GM23248 (cell line): ENCODE results near the gene IQGAP3. TPM values are rescaled to one million over a fixed set of nuclear protein-coding genes. Genes with fewer than 3 reads are reported as not detected.

Experiments used
- DNase-seq: peaks from one replicate; pipeline ENCODE4 v3.0.0-alpha.2; 2015
- H2AFZ ChIP-seq: fragments of 200-600 bp; sonication (generic); 2 replicates; pipeline ENCODE4 v1.6.1; 2016; ENCODE audit warnings: antibody characterized with exemption
- H3F3A ChIP-seq: fragments of 200-600 bp; sonication (generic); 2 replicates; pipeline ENCODE4 v1.6.1; 2016; ENCODE audit warnings: mild to moderate bottlenecking, antibody characterized with exemption, mixed run types; ENCODE audit not compliant: insufficient read depth
- H3K27ac ChIP-seq: fragments of 200-600 bp; sonication (generic); 2 replicates; pipeline ENCODE4 v1.5.1; 2016; ENCODE audit warnings: mild to moderate bottlenecking
- H3K27me3 ChIP-seq: fragments of 200-600 bp; sonication (generic); replicated peaks from 2 replicates; pipeline ENCODE4 v1.6.1; 2016; ENCODE audit warnings: mild to moderate bottlenecking; ENCODE audit not compliant: insufficient read depth
- H3K36me3 ChIP-seq: fragments of 200-600 bp; sonication (generic); 2 replicates; pipeline ENCODE4 v1.6.1; 2016; ENCODE audit warnings: low read depth, mild to moderate bottlenecking
- H3K4me1 ChIP-seq: fragments of 200-600 bp; sonication (generic); 2 replicates; pipeline ENCODE4 v1.6.1; 2016; ENCODE audit warnings: mild to moderate bottlenecking; ENCODE audit not compliant: insufficient read depth
- H3K4me2 ChIP-seq: fragments of 200-600 bp; sonication (generic); one replicate; pipeline ENCODE4 v1.6.1; 2016; ENCODE audit warnings: mild to moderate bottlenecking; ENCODE audit not compliant: unreplicated experiment
- H3K4me3 ChIP-seq: fragments of 200-600 bp; sonication (generic); 2 replicates; pipeline ENCODE4 v1.5.1; 2016; ENCODE audit warnings: mild to moderate bottlenecking
- H3K79me2 ChIP-seq: fragments of 200-600 bp; sonication (generic); 2 replicates; pipeline ENCODE4 v1.6.1; 2016; ENCODE audit warnings: mild to moderate bottlenecking; ENCODE audit not compliant: insufficient read depth
- H3K9ac ChIP-seq: fragments of 200-600 bp; sonication (generic); 2 replicates; pipeline ENCODE4 v1.6.1; 2016; ENCODE audit warnings: mild to moderate bottlenecking
- H3K9me2 ChIP-seq: fragments of 200-600 bp; sonication (generic); 2 replicates; pipeline ENCODE4 v1.6.1; 2016; ENCODE audit warnings: mixed run types, mild to moderate bottlenecking, moderate library complexity; ENCODE audit not compliant: insufficient read depth
- H3K9me3 ChIP-seq: fragments of 200-600 bp; sonication (generic); one replicate; pipeline ENCODE4 v1.6.1; 2017; ENCODE audit warnings: low read depth
- H4K20me1 ChIP-seq: fragments of 200-600 bp; sonication (generic); 2 replicates; pipeline ENCODE4 v1.6.0; 2016; ENCODE audit not compliant: insufficient read depth
- EZH2 ChIP-seq: fragments of 200-600 bp; sonication (generic); IDR thresholded peaks from 2 replicates; pipeline ENCODE4 v1.6.1; 2018; ENCODE audit warnings: antibody characterized with exemption, mild to moderate bottlenecking; ENCODE audit not compliant: insufficient read depth, poor library complexity, severe bottlenecking
- EZH2phosphoT487 ChIP-seq: fragments of 200-600 bp; sonication (generic); IDR thresholded peaks from 2 replicates; pipeline ENCODE4 v1.6.1; 2018; ENCODE audit warnings: antibody characterized with exemption, moderate library complexity, mild to moderate bottlenecking, low read depth; ENCODE audit not compliant: insufficient read depth
- WGBS, 2 experiments: methylation state at CpG; one replicate each; pipeline ENCODE4 v1.1.6; 2015 to 2017; ENCODE audit warnings: low lambda C conversion rate in 2 of 2, low coverage in 1 of 2; ENCODE audit errors: missing lambda C conversion rate in 2 of 2; 5-methylcytosine and 5-hydroxymethylcytosine counted together
- in situ Hi-C: fragments of 300-500 bp; cut with MboI; formaldehyde crosslinking; loops from 2 replicates; pipeline ENCODE4 v1.15.0; 2020
- polyA plus RNA-seq: library from polyadenylated mRNA; unstranded; fragments of >200 nt; fragmentation: Nextera tagmentation; extraction: Ambion mirVana; gene quantifications from 2 replicates; pipeline ENCODE4 v1.2.1, GENCODE V29; 2016
- small RNA-seq: library from RNA; depleted of rRNA; stranded (forward); fragments of <200 nt; gene quantifications from one replicate; pipeline ENCODE3, GENCODE V24; 2014; ENCODE audit warnings: low read depth, low replicate concordance
- total RNA-seq: library from RNA; depleted of rRNA; stranded (reverse); fragments of >200 nt; shearing (Covaris generic); gene quantifications from 2 replicates; pipeline ENCODE4 v1.2.3, GENCODE V29; 2014; rRNA removed

IQGAP3 gene
- total and polyA plus RNA-seq, 2 experiments from 2014 or later, result 5.6 to 14.7 TPM

GRCh38 chr1:156477526-156478249 lies 94.7 kb downstream of the IQGAP3 start:
- Histone ChIP-seq H3K36me3 (peaks cover 60% of the 10 kb centered on the region), H3K27me3 (no peaks in the 10 kb centered on the region)

GRCh38 chr1:156476501-156477298 lies 95.7 kb downstream of the IQGAP3 start:
- TF ChIP-seq EZH2 (no peak), EZH2phosphoT487 (no peak)
- H3K9me2 ChIP-seq, result no peaks in the 10 kb centered on the region
- in situ Hi-C loops, result no loop called here
- H3K4me3 ChIP-seq, result no peak overlapping the region
- H3K79me2 ChIP-seq, result peaks cover 87% of the 10 kb centered on the region
- H3K9ac ChIP-seq, result peak overlapping the region; percentile 72
- peaks cover 31% of the 10 kb centered on the region for H3K4me1 ChIP-seq
- peaks cover 44% of the 10 kb centered on the region for H3F3A ChIP-seq
- H3K27ac ChIP-seq, result peak overlapping the region; percentile 87
- no peaks in the 10 kb centered on the region for H3K27me3 ChIP-seq
- H3K36me3 ChIP-seq, result peaks cover 62% of the 10 kb centered on the region
- H2AFZ ChIP-seq, result no peak overlapping the region
- no peaks in the 10 kb centered on the region for H4K20me1 ChIP-seq
- no peak overlapping the region for H3K4me2 ChIP-seq
- peak; percentile 76 for DNase-seq
- 22 to 28% methylated on average over 8 of the region's 8 CpGs for WGBS, 2 experiments
- no peaks in the 10 kb centered on the region for H3K9me3 ChIP-seq

More at GRCh38 chr1:156477526-156478249, 94.7 kb downstream of the IQGAP3 start:
- peak; percentile 66 for DNase-seq
- Histone ChIP-seq H3K9me2 (no peaks in the 10 kb centered on the region), H3K4me1 (peaks cover 31% of the 10 kb centered on the region), H2AFZ (no peak overlapping the region), H3K79me2 (peaks cover 89% of the 10 kb centered on the region), H3K4me2 (peak overlapping the region; percentile 14), H3K27ac (peak overlapping the region; percentile 87), H3K9me3 (no peaks in the 10 kb centered on the region), H4K20me1 (no peaks in the 10 kb centered on the region), H3F3A (peaks cover 44% of the 10 kb centered on the region), H3K4me3 (no peak overlapping the region), H3K9ac (peak overlapping the region; percentile 72)
- in situ Hi-C loops, result no loop called here
- WGBS, 2 experiments, result 5% methylated on average over 3 of the region's 3 CpGs
- TF ChIP-seq EZH2phosphoT487 (no peak), EZH2 (no peak)

GRCh38 chr1:156475568-156476500 lies 96.5 kb downstream of the IQGAP3 start:
- H3K4me2 ChIP-seq, result peak overlapping the region; percentile 39
- 22 to 32% methylated on average over 25 of the region's 25 CpGs for WGBS, 2 experiments
- H2AFZ ChIP-seq, result no peak overlapping the region
- peaks cover 31% of the 10 kb centered on the region for H3K4me1 ChIP-seq
- no peaks in the 10 kb centered on the region for H3K9me3 ChIP-seq
- H3F3A ChIP-seq, result peaks cover 44% of the 10 kb centered on the region
- H3K27me3 ChIP-seq, result no peaks in the 10 kb centered on the region
- H3K4me3 ChIP-seq, result no peak overlapping the region
- peak overlapping the region; percentile 87 for H3K27ac ChIP-seq
- peaks cover 57% of the 10 kb centered on the region for H3K36me3 ChIP-seq
- peak; percentile 95 for DNase-seq
- H3K79me2 ChIP-seq, result peaks cover 87% of the 10 kb centered on the region
- TF ChIP-seq EZH2 (no peak), EZH2phosphoT487 (no peak)
- peak overlapping the region; percentile 72 for H3K9ac ChIP-seq
- H4K20me1 ChIP-seq, result no peaks in the 10 kb centered on the region
- no peaks in the 10 kb centered on the region for H3K9me2 ChIP-seq
- in situ Hi-C loops, result no loop called here

Small RNA genes within 50 kb of the gene (small RNA-seq; reads per million reads assigned to genes)
- gene RF00019, result not detected

Other genes starting within 250 kb of the IQGAP3 start
- 248 and 307 TPM in 2 replicates for gene CCT3, start 234.3 kb downstream of the IQGAP3 start, total RNA-seq
- 226 and 232 TPM in 2 replicates for gene CCT3, start 234.3 kb downstream of the IQGAP3 start, polyA plus RNA-seq
- gene TSACC, start 234.0 kb downstream of the IQGAP3 start, total RNA-seq, result not detected in 2 replicates
- 1.3 and 1.4 TPM in 2 replicates for gene TSACC, start 234.0 kb downstream of the IQGAP3 start, polyA plus RNA-seq
- not detected in 2 replicates for gene RHBG, start 203.4 kb downstream of the IQGAP3 start, total RNA-seq
- gene RHBG, start 203.4 kb downstream of the IQGAP3 start, polyA plus RNA-seq, result not detected in 2 replicates
- gene MEF2D, start 71.8 kb downstream of the IQGAP3 start, total RNA-seq, result 22.3 and 23.6 TPM in 2 replicates
- gene MEF2D, start 71.8 kb downstream of the IQGAP3 start, polyA plus RNA-seq, result 32.1 and 34.1 TPM in 2 replicates
- gene TTC24, start 7.2 kb upstream of the IQGAP3 start, total RNA-seq, result not detected in 2 replicates
- gene TTC24, start 7.2 kb upstream of the IQGAP3 start, polyA plus RNA-seq, result not detected in 2 replicates
- 51.2 and 68.7 TPM in 2 replicates for gene NAXE, start 19.2 kb upstream of the IQGAP3 start, total RNA-seq
- 86.2 and 87.4 TPM in 2 replicates for gene NAXE, start 19.2 kb upstream of the IQGAP3 start, polyA plus RNA-seq
- gene GPATCH4, start 28.9 kb upstream of the IQGAP3 start, total RNA-seq, result 9.5 and 12.5 TPM in 2 replicates
- 43.0 and 46.6 TPM in 2 replicates for gene GPATCH4, start 28.9 kb upstream of the IQGAP3 start, polyA plus RNA-seq
- gene HAPLN2, start 46.9 kb upstream of the IQGAP3 start, total RNA-seq, result not detected in 2 replicates
- not detected in 2 replicates for gene HAPLN2, start 46.9 kb upstream of the IQGAP3 start, polyA plus RNA-seq
- not detected in 2 replicates for gene BCAN, start 69.6 kb upstream of the IQGAP3 start, total RNA-seq
- not detected in 2 replicates for gene BCAN, start 69.6 kb upstream of the IQGAP3 start, polyA plus RNA-seq
- gene NES, start 104.8 kb upstream of the IQGAP3 start, total RNA-seq, result 15.0 and 23.0 TPM in 2 replicates
- gene NES, start 104.8 kb upstream of the IQGAP3 start, polyA plus RNA-seq, result 2.2 TPM in 2 replicates
- gene CRABP2, start 133.0 kb upstream of the IQGAP3 start, total RNA-seq, result 23.3 and 38.8 TPM in 2 replicates
- gene CRABP2, start 133.0 kb upstream of the IQGAP3 start, polyA plus RNA-seq, result 64.1 and 68.6 TPM in 2 replicates
- gene METTL25B, start 155.9 kb upstream of the IQGAP3 start, total RNA-seq, result 4.5 and 5.6 TPM in 2 replicates
- gene METTL25B, start 155.9 kb upstream of the IQGAP3 start, polyA plus RNA-seq, result 7.4 and 10.1 TPM in 2 replicates
- 10.4 TPM in 2 replicates for gene ISG20L2, start 156.2 kb upstream of the IQGAP3 start, total RNA-seq
- 17.8 and 21.5 TPM in 2 replicates for gene ISG20L2, start 156.2 kb upstream of the IQGAP3 start, polyA plus RNA-seq
- gene MRPL24, start 168.5 kb upstream of the IQGAP3 start, total RNA-seq, result 49.2 and 55.7 TPM in 2 replicates
- 91.4 and 93.7 TPM in 2 replicates for gene MRPL24, start 168.5 kb upstream of the IQGAP3 start, polyA plus RNA-seq
- 184 and 185 TPM in 2 replicates for gene HDGF, start 179.1 kb upstream of the IQGAP3 start, total RNA-seq
- gene HDGF, start 179.1 kb upstream of the IQGAP3 start, polyA plus RNA-seq, result 95.4 and 131 TPM in 2 replicates
- gene PRCC, start 195.0 kb upstream of the IQGAP3 start, total RNA-seq, result 32.4 and 43.6 TPM in 2 replicates
- gene PRCC, start 195.0 kb upstream of the IQGAP3 start, polyA plus RNA-seq, result 57.0 and 62.4 TPM in 2 replicates
- gene SH2D2A, start 244.3 kb upstream of the IQGAP3 start, total RNA-seq, result not detected in 2 replicates
- 0.43 and 0.96 TPM in 2 replicates for gene SH2D2A, start 244.3 kb upstream of the IQGAP3 start, polyA plus RNA-seq